ENCODE data around the gene ABCA2. TPM values are rescaled to one million over a fixed set of nuclear protein-coding genes. Genes with fewer than 3 reads are reported as not detected.

Gene ABCA2
- total and polyA plus RNA-seq, 2 experiments from 2014 or later: 7.0 to 16.0 TPM

- Mint-ChIP-seq H3K4me1 (no peaks in the 10 kb centered on the region), H3K27me3 (ENCODE audit: insufficient read depth, low read depth, poor library complexity) (peaks cover 1% of the 10 kb centered on the region), H3K9me3 (peaks cover 2% of the 10 kb centered on the region)
Observed at GRCh38 chr9:137011156-137011555, 16.9 kb downstream of the ABCA2 start.

More at GRCh38 chr9:137011156-137011555, 16.9 kb downstream of the ABCA2 start:
- Mint-ChIP-seq H3K4me3 (no peak overlapping the region), H3K27ac (no peak overlapping the region), H3K36me3 (ENCODE audit: low read depth) (no peaks in the 10 kb centered on the region; the same call in 2 of the 3 replicates)
- no peak overlapping the region for H3K4me2 ChIP-seq
- H3K36me3 ChIP-seq (ENCODE audit: insufficient read depth): no peaks in the 10 kb centered on the region
- DNase-seq (ENCODE audit: low spot score) (no peak), ATAC-seq (no peak)
- H4K20me1 ChIP-seq (replicated peaks; ENCODE audit: insufficient read depth): no peaks in the 10 kb centered on the region
- H3K4me1 ChIP-seq (ENCODE audit: insufficient read depth): no peaks in the 10 kb centered on the region
- TF ChIP-seq JUNB (IDR thresholded peaks at IDR 0.05; ENCODE audit: unreplicated experiment) (no peak), ZNF462 (CRISPR knock-in tag; IDR thresholded peaks at IDR 0.05) (no peak), EZH2phosphoT487 (IDR thresholded peaks at IDR 0.05; ENCODE audit: unreplicated experiment) (no peak), POLR2AphosphoS5 (IDR thresholded peaks at IDR 0.05; ENCODE audit: low read depth) (no peak), CREB1 (CRISPR knock-in tag; IDR thresholded peaks at IDR 0.05; ENCODE audit: low read depth) (no peak), REST (IDR thresholded peaks at IDR 0.05; ENCODE audit: unreplicated experiment) (no peak), CTCF (conservative IDR thresholded peaks at IDR 0.05; ENCODE audit: low read depth in 2 of 2) (no peak)
- H2AFZ ChIP-seq: no peak overlapping the region
- no peaks in the 10 kb centered on the region for H3K9me2 ChIP-seq (ENCODE audit: insufficient read depth)
- H3K27ac ChIP-seq (ENCODE audit: low read depth): no peak overlapping the region
- H3K4me3 ChIP-seq: no peak overlapping the region
- H3F3A ChIP-seq (replicated peaks; ENCODE audit: low read depth): no peaks in the 10 kb centered on the region
- H3K27me3 ChIP-seq (ENCODE audit: insufficient read depth): no peaks in the 10 kb centered on the region
- H3K79me2 ChIP-seq (replicated peaks; ENCODE audit: insufficient read depth): no peaks in the 10 kb centered on the region
